Prostate gland (tissue), 2 donors: Measurements from ENCODE around the gene FBXW12. TPM values are rescaled to one million over a fixed set of nuclear protein-coding genes. Genes with fewer than 3 reads are reported as not detected.

Source experiments
- DNase-seq: peaks from one replicate; pipeline ENCODE4 v3.0.0-alpha.2; 2019; ENCODE audit warnings: low spot score
- H3K27ac ChIP-seq, 2 donors: fragments of 200-600 bp; sonication (generic); 2 replicates each; pipeline ENCODE4 v1.5.1; 2017 to 2019
- H3K27me3 ChIP-seq: fragments of 200-600 bp; sonication (generic); replicated peaks from 2 replicates; pipeline ENCODE4 v1.5.1; 2019; ENCODE audit not compliant: insufficient read depth
- H3K36me3 ChIP-seq, 2 donors: fragments of 200-600 bp; sonication (generic); 1 replicate in 1 of 2; 2 replicates in 1 of 2; pipeline versions ENCODE4 v1.5.1 to v1.8.1; 2017 to 2019
- H3K4me1 ChIP-seq: fragments of 200-600 bp; sonication (generic); replicated peaks from 2 replicates; pipeline ENCODE4 v1.5.1; 2019
- H3K4me3 ChIP-seq, 2 donors: fragments of 200-600 bp; sonication (generic); 2 replicates each; pipeline ENCODE4 v1.5.1; 2017 to 2019
- H3K9me3 ChIP-seq: fragments of 200-600 bp; sonication (generic); 2 replicates; pipeline ENCODE4 v1.5.1; 2017
- POLR2A ChIP-seq: fragments of 450-650 bp; IDR thresholded peaks from one replicate; pipeline ENCODE4 v1.6.1; 2016; ENCODE audit warnings: antibody characterized with exemption, mild to moderate bottlenecking
- POLR2AphosphoS5 ChIP-seq: sonication (generic); formaldehyde crosslinking; IDR thresholded peaks from one replicate; pipeline ENCODE4 v1.6.1; 2017; ENCODE audit warnings: antibody characterized with exemption
- WGBS: methylation state at CpG from one replicate; pipeline ENCODE4 v1.1.5; 2018; 5-methylcytosine and 5-hydroxymethylcytosine counted together
- intact Hi-C: fragments of 100-400 bp; cut with DNase I; formaldehyde crosslinking; loops from one replicate; pipeline ENCODE4 v1.14.2; 2022
- total RNA-seq, 2 donors: library from RNA; depleted of rRNA; stranded (reverse); fragments of >200 nt; gene quantifications; one replicate each; pipeline ENCODE4 v1.1.0, GENCODE V29; 2016
- TF ChIP-seq, protein P1 (sequence below), 4 experiments: fragments of 200-600 bp in 2 of 4; fragments of 450-650 bp in 2 of 4; sonication (generic) in 2 of 4; IDR thresholded peaks; 1 replicate in 3 of 4; 2 replicates in 1 of 4; pipeline ENCODE4 v1.5.1; 2016 to 2019; ENCODE audit warnings: antibody characterized with exemption in 4 of 4, mild to moderate bottlenecking in 2 of 4, moderate library complexity in 2 of 4

The FBXW12 gene
- total RNA-seq, 2 donors from 2014 or later = 0.68 TPM; not detected in 1

GRCh38 chr3:48418651-48419050, 46.6 kb downstream of the FBXW12 start:
- Histone ChIP-seq H3K4me3 (no peak overlapping the region), H3K27me3 (no peaks in the 10 kb centered on the region), H3K4me1 (no peaks in the 10 kb centered on the region), H3K27ac (no peak overlapping the region), H3K9me3 (no peaks in the 10 kb centered on the region), H3K36me3 (peaks cover 15 to 34% of the 10 kb centered on the region in 2 donors)
- DNase-seq = no peak
- intact Hi-C loops = no loop called here
- no peak for TF ChIP-seq POLR2AphosphoS5
- WGBS = 78% methylated on average over 8 of the region's 9 CpGs

DNA sequence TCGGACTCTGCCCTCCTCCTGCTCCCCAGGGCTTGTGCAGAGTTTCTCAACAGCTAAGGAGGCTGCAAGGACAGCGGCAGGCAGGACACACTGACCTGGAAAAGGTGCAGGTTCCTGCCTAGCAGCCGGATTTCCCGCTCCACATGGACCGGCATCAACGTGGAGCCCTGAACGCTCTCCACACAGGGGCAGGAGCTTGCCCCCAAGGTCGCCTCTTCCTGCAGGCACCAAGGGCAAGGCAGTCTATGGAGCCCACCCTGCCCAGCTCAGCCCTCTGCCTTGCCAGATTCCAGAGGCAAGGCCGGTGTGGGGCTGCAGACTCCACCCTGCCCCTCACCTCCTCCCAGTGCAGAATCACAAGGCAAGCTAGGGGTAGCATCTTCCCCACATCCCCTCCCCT, 47.1 kb downstream of the FBXW12 start:
- H3K27me3 ChIP-seq = no peaks in the 10 kb centered on the region
- no peak overlapping the region for H3K4me3 ChIP-seq
- H3K4me1 ChIP-seq = no peaks in the 10 kb centered on the region
- TF ChIP-seq POLR2A = no peak
- TF ChIP-seq POLR2AphosphoS5 = no peak
- TF ChIP-seq, protein P1, sequence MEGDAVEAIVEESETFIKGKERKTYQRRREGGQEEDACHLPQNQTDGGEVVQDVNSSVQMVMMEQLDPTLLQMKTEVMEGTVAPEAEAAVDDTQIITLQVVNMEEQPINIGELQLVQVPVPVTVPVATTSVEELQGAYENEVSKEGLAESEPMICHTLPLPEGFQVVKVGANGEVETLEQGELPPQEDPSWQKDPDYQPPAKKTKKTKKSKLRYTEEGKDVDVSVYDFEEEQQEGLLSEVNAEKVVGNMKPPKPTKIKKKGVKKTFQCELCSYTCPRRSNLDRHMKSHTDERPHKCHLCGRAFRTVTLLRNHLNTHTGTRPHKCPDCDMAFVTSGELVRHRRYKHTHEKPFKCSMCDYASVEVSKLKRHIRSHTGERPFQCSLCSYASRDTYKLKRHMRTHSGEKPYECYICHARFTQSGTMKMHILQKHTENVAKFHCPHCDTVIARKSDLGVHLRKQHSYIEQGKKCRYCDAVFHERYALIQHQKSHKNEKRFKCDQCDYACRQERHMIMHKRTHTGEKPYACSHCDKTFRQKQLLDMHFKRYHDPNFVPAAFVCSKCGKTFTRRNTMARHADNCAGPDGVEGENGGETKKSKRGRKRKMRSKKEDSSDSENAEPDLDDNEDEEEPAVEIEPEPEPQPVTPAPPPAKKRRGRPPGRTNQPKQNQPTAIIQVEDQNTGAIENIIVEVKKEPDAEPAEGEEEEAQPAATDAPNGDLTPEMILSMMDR (IDR thresholded peaks at IDR 0.05) = no peak
- H3K27ac ChIP-seq = no peak overlapping the region
- WGBS = 90% methylated on average over 8 of the region's 9 CpGs
- peaks cover 15 to 29% of the 10 kb centered on the region in 2 donors for H3K36me3 ChIP-seq
- intact Hi-C loops = no loop called here
- no peak for DNase-seq
- no peaks in the 10 kb centered on the region for H3K9me3 ChIP-seq

DNA sequence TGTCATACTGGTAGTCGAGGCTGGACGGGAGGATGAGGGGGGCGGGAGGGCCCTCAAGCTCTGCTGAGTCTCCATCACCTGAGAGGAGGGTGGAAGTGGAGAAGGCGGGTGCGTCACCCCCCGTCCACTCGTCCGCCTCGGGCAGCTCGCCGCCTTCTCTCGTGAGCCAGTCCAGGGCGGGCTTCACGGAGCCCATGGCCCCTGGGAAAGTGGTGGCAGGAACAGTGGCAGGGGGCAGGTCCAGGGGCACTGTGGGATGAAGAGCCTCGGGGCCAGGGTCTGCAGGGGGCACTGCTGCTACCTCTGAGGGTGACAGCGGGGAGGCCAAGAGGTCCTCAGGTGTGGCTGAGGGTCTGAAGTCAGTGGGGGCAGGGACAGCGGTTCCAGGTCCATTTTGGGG, 47.6 kb downstream of the FBXW12 start:
- 83% methylated on average over 17 of the region's 17 CpGs for WGBS
- Histone ChIP-seq H3K4me1 (no peaks in the 10 kb centered on the region), H3K27ac (no peak overlapping the region), H3K27me3 (no peaks in the 10 kb centered on the region), H3K36me3 (peaks cover 15 to 24% of the 10 kb centered on the region in 2 donors), H3K9me3 (no peaks in the 10 kb centered on the region), H3K4me3 (no peak overlapping the region)
- TF ChIP-seq POLR2A (no peak), POLR2AphosphoS5 (no peak)
- TF ChIP-seq, protein P1 (IDR thresholded peaks at IDR 0.05) = no peak
- intact Hi-C loops = no loop called here
- no peak for DNase-seq

- Histone ChIP-seq H3K27ac (no peak overlapping the region), H3K9me3 (no peaks in the 10 kb centered on the region), H3K4me3 (no peak overlapping the region), H3K4me1 (peaks cover 6% of the 10 kb centered on the region), H3K27me3 (no peaks in the 10 kb centered on the region), H3K36me3 (peaks cover 5 to 15% of the 10 kb centered on the region in 2 donors)
- 86% methylated on average over 14 of the region's 14 CpGs for WGBS
- DNase-seq = no peak
- intact Hi-C loops = no loop called here
- TF ChIP-seq POLR2AphosphoS5 (no peak), POLR2A (no peak)
- TF ChIP-seq, protein P1 (IDR thresholded peaks at IDR 0.05) = no peak
Measured at GRCh38 chr3:48420561-48420960, 48.5 kb downstream of the FBXW12 start.

DNA sequence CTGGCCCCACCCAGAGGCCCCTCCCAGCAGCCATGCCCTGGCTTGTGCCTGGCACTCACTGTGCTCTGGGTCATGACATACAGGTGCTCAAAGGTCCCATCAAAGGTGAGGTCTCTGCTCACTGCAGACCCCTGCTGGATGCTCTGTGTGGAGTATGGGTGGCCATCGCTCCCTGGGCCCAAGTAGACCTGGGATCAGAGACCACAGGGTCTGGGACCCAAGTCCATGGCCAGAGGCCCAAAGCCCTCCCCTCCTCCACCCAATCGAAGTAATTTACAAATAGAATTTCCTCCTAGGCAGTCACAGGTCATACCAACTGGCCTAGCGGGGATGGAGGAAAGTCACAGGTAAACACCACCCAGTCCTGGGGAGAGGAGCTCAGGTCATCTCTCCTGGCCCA, 50.3 kb downstream of the FBXW12 start:
- H3K27ac ChIP-seq = no peak overlapping the region
- H3K9me3 ChIP-seq = no peaks in the 10 kb centered on the region
- H3K4me3 ChIP-seq = no peak overlapping the region
- TF ChIP-seq, protein P1 (IDR thresholded peaks at IDR 0.05) = no peak
- TF ChIP-seq POLR2A (no peak), POLR2AphosphoS5 (no peak)
- peaks cover 0 to 11% of the 10 kb centered on the region in 2 donors for H3K36me3 ChIP-seq
- DNase-seq = no peak
- no peaks in the 10 kb centered on the region for H3K27me3 ChIP-seq
- 96% methylated on average over 3 of the region's 3 CpGs for WGBS
- H3K4me1 ChIP-seq = peaks cover 21% of the 10 kb centered on the region
- intact Hi-C loops = no loop called here
